Activated CD4-positive, CD25-positive, alpha-beta regulatory T cell (primary cell): Measurements from ENCODE around the gene C6orf58.
"Not testable (repeated sequence)": the region's sequence is repeated elsewhere in the genome, so short reads cannot be mapped to it uniquely, and the experiment has no call there.

Experiments used
- DNase-seq, 4 experiments: peaks; one replicate each; lab custom pipeline; 2025; lab: John Stamatoyannopoulos, UW

Gene C6orf58

DNA sequence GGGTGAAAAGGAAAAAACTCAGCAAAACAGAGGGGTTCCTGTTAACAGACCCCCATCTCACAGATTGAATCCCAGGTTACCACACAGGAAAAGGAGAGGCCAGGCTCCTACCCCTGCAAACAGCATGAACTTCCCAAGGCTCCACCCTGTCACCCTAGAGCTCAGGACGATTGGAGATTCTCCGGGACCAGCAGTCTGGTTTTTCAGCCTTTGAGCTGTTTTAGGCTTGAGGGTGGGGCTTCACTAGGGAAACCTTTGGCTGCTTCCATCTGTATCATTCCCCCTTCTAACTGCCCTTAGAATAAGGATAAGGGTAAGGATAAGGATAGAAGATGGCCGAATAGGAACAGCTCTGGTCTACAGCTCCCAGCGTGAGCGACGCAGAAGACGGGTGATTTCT is 16.0 kb downstream of the C6orf58 start:
- DNase-seq: no peak

DNA sequence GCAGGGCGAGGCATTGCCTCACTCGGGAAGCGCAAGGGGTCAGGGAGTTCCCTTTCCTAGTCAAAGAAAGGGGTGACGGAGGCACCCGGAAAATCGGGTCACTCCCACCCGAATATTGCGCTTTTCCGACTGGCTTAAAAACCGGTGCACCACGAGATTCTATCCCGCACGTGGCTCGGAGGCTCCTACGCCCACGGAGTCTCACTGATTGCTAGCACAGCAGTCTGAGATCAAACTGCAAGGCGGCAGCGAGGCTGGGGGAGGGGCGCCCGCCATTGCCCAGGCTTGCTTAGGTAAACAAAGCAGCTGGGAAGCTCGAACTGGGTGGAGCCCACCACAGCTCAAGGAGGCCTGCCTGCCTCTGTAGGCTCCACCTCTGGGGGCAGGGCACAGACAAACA is 16.5 kb downstream of the C6orf58 start:
- not testable (repeated sequence) for DNase-seq

DNA sequence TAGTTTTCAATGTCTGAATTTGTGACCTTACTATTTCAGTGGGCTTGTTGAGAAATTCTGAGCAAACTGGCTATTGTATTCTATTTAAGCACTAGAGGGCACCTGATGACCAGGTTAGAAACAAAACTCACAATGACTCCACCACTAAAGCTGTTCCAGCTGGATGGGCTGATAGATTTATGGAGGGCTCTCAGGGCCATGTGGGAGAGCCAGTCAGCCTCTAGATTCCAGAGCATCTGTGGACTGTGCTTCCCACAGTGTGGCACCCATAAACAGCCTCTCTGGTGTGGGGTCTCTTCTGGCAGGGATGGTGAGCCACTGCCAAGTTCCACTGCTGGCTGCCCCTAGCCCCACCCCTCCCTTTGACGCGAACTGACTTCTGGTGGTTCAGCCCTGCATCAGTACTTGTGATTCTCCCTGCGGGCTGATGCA is 29.2 kb downstream of the C6orf58 start:
- no peak for DNase-seq

DNA sequence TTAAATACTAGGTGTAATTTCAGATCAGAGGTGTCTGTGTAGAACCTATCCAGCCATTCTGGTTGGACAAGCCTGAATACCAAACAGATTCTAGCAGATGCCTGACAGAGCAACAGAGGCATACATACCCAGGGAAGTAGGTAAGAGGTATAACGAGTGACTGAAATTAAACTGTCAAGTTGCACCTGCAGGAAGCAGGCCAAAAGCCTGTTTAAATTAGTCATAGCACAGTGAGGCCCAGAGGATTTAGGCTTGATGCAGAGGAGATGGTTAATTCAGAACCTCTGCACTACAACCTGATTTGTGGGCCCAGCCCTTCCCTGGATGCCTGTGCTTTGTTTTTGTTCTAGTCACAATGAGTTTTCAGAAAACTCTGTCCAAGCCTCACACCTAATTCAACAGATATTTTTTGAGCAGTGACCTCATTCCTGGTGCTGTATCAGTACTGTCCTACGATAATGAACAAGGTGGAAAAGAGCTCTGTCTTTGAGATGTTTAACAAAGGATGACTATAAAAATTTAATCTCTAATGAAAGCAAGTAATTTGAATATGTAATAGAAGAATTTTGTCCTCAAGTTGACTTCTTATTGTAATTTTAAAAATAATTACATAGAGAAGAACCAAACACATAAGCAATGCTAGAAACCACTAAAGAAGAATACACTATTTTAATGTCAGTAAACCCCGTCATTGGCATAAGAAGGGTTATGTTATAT is 31.7 kb downstream of the C6orf58 start:
- no peak for DNase-seq

DNA sequence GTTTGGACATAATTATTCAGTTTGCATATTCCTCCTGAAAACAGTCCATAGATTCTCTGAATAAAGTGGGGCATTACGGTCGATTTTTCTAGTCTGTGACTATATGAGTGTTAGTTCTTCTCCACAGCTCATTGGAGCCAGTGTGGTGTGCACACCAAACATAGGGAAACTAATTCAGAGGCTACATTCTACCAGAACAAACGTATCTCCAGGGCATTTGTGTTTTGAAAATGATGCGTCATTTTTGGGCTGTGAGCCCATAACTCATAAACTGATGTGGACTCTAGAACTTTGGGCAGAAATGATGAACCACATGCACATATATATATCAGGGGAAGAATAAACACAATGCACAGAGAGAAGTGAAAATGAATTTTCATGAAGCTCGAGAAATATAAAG is 41.8 kb downstream of the C6orf58 start:
- DNase-seq: no peak

DNA sequence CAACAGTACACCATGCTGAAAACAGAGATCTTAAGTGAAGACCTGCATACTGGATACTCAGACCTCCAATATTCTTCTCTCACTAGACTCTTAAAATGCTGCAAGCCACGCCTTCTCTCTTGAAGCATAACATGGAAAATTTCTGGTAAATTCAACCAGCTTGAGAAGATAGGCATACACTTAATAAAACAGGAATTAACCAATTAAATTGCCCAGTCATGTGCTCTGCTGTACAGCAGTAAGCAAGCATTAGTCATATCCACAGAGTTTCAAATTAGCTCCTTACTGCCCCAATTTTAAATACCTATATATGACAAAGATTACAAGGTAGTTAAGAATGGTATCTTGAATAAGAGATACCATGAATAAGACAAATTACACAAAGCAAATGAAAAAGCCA is 53.8 kb downstream of the C6orf58 start:
- DNase-seq: no peak

DNA sequence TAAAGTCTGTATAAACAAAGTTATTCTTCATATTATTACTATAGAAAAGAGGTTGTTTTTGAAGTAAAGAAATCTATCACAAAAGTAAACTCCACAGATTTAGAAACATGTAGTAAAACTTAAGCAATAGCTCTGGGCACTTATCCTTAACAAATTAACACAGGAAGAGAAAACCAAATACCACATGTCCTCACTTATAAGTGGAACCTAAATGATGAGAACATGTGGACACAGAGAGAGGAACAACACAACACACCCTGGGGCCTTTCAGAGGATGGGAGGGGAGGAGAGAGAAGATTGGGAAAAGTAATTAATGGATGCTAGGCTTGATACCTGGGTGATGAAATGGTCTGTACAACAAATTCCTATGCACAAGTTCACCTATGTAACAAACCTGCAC is 57.2 kb downstream of the C6orf58 start:
- no peak for DNase-seq

DNA sequence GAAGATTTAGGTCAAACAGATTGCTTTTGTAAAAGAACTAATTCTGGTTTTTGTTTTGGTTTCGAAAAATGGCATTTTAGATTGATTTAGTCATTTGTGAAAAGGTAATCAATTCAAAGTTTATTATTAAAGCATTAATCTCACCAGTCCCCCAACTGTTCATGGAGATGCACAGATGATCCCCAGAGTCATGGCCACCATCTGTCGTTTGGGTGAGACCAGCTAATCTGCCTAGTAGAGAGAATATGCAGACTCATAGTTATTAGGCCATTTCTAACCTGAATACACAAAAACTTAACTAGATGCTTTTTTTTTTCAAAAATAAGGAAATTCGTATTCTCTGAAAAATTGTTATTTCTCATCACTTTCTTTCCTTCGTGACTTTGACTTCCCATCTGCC is 58.1 kb downstream of the C6orf58 start:
- no peak for DNase-seq

DNA sequence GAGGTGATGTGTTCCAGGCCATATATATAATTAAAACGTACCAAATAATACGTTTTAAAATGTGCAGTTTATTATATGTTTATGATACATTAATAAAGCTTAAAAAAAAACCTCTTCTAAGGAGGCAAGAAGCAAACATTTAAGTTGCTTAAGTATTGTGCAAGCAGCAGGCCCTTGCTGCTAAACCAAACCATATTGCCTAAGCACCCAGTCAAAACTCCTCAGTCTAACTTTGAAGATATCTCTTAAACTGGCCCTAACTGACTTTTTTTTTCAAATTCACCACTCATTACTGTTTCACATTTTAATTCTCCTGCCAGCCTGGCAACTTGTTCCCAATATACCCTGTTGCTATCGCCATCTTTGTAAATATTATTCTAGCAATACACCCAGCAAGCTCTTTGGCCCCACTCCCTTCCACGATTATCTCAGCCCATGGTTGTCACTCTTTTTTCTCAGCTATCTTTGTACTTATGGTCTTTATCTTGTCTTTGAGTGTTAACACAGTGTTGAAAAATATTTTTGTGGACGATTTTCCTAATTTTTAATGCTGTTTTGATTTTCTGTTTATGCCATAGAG is 60.9 kb downstream of the C6orf58 start:
- no peak for DNase-seq
